ENCODE results near the gene SLCO1B1. TPM values are rescaled to one million over a fixed set of nuclear protein-coding genes. Genes with fewer than 3 reads are reported as not detected.
A peak's percentile ranks its signal among the peaks of the same experiment; 100 is the strongest.

The SLCO1B1 gene
- total and polyA plus RNA-seq, 2 experiments from 2014 or later: 0.24 to 0.50 TPM

DNA sequence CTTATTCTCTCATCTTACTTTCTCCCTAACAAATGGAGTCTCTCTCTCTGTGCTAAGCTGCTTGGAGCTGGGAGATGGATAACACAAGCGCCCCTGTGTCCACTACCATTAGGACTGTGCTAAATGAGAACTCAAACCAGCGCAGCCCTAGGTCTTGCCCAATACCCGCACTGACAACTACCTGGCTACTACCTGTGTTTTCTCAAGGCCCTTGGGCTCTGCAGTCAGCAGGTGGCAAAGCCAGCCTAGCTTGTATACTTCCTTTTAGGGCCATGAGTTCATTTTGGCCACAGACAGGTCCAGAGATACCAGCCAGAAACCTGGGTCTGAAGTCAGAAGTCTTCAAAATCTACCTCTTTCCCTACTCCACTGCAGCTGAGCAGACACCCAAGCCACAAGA lies 13.0 kb upstream of the SLCO1B1 start:
- no peak overlapping the region for H3K4me2 ChIP-seq
- H3F3A ChIP-seq (replicated peaks; ENCODE audit: low read depth): no peaks in the 10 kb centered on the region
- peak overlapping the region; percentile 65; the same call in 1 of the 2 replicates for H3K27ac Mint-ChIP-seq
- no peak overlapping the region for H3K4me3 Mint-ChIP-seq
- H4K20me1 ChIP-seq (replicated peaks; ENCODE audit: insufficient read depth): no peaks in the 10 kb centered on the region
- no peaks in the 10 kb centered on the region for H3K36me3 ChIP-seq (ENCODE audit: insufficient read depth)
- no peak for ATAC-seq
- peaks cover 10% of the 10 kb centered on the region for H3K4me1 ChIP-seq (ENCODE audit: insufficient read depth)
- DNase-seq (ENCODE audit: low spot score): no peak
- H3K4me3 ChIP-seq: no peak overlapping the region
- no peaks in the 10 kb centered on the region for H3K27me3 ChIP-seq (ENCODE audit: insufficient read depth)
- peak overlapping the region; percentile 20; the same call in 1 of the 2 replicates for H2AFZ ChIP-seq
- peaks cover 11% of the 10 kb centered on the region; the same call in 2 of the 3 replicates for H3K4me1 Mint-ChIP-seq
- no peaks in the 10 kb centered on the region for H3K36me3 Mint-ChIP-seq (ENCODE audit: low read depth)
- no peaks in the 10 kb centered on the region for H3K27me3 Mint-ChIP-seq (ENCODE audit: insufficient read depth, low read depth, poor library complexity)
- no peaks in the 10 kb centered on the region for H3K79me2 ChIP-seq (replicated peaks; ENCODE audit: insufficient read depth)
- TF ChIP-seq, protein P1, sequence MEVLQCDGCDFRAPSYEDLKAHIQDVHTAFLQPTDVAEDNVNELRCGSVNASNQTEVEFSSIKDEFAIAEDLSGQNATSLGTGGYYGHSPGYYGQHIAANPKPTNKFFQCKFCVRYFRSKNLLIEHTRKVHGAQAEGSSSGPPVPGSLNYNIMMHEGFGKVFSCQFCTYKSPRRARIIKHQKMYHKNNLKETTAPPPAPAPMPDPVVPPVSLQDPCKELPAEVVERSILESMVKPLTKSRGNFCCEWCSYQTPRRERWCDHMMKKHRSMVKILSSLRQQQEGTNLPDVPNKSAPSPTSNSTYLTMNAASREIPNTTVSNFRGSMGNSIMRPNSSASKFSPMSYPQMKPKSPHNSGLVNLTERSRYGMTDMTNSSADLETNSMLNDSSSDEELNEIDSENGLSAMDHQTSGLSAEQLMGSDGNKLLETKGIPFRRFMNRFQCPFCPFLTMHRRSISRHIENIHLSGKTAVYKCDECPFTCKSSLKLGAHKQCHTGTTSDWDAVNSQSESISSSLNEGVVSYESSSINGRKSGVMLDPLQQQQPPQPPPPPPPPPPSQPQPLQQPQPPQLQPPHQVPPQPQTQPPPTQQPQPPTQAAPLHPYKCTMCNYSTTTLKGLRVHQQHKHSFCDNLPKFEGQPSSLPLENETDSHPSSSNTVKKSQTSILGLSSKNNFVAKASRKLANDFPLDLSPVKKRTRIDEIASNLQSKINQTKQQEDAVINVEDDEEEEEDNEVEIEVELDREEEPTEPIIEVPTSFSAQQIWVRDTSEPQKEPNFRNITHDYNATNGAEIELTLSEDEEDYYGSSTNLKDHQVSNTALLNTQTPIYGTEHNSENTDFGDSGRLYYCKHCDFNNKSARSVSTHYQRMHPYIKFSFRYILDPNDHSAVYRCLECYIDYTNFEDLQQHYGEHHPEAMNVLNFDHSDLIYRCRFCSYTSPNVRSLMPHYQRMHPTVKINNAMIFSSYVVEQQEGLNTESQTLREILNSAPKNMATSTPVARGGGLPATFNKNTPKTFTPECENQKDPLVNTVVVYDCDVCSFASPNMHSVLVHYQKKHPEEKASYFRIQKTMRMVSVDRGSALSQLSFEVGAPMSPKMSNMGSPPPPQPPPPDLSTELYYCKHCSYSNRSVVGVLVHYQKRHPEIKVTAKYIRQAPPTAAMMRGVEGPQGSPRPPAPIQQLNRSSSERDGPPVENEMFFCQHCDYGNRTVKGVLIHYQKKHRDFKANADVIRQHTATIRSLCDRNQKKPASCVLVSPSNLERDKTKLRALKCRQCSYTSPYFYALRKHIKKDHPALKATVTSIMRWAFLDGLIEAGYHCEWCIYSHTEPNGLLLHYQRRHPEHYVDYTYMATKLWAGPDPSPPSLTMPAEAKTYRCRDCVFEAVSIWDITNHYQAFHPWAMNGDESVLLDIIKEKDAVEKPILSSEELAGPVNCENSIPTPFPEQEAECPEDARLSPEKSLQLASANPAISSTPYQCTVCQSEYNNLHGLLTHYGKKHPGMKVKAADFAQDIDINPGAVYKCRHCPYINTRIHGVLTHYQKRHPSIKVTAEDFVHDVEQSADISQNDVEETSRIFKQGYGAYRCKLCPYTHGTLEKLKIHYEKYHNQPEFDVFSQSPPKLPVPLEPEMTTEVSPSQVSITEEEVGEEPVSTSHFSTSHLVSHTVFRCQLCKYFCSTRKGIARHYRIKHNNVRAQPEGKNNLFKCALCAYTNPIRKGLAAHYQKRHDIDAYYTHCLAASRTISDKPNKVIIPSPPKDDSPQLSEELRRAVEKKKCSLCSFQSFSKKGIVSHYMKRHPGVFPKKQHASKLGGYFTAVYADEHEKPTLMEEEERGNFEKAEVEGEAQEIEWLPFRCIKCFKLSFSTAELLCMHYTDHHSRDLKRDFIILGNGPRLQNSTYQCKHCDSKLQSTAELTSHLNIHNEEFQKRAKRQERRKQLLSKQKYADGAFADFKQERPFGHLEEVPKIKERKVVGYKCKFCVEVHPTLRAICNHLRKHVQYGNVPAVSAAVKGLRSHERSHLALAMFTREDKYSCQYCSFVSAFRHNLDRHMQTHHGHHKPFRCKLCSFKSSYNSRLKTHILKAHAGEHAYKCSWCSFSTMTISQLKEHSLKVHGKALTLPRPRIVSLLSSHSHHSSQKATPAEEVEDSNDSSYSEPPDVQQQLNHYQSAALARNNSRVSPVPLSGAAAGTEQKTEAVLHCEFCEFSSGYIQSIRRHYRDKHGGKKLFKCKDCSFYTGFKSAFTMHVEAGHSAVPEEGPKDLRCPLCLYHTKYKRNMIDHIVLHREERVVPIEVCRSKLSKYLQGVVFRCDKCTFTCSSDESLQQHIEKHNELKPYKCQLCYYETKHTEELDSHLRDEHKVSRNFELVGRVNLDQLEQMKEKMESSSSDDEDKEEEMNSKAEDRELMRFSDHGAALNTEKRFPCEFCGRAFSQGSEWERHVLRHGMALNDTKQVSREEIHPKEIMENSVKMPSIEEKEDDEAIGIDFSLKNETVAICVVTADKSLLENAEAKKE (CRISPR knock-in tag; IDR thresholded peaks at IDR 0.05): no peak
- TF ChIP-seq EZH2phosphoT487 (IDR thresholded peaks at IDR 0.05; ENCODE audit: unreplicated experiment): no peak
- no peak for TF ChIP-seq JUNB (IDR thresholded peaks at IDR 0.05; ENCODE audit: unreplicated experiment)
- no peak for TF ChIP-seq NANOG (IDR thresholded peaks at IDR 0.05; ENCODE audit: borderline replicate concordance)
- TF ChIP-seq, protein P2, sequence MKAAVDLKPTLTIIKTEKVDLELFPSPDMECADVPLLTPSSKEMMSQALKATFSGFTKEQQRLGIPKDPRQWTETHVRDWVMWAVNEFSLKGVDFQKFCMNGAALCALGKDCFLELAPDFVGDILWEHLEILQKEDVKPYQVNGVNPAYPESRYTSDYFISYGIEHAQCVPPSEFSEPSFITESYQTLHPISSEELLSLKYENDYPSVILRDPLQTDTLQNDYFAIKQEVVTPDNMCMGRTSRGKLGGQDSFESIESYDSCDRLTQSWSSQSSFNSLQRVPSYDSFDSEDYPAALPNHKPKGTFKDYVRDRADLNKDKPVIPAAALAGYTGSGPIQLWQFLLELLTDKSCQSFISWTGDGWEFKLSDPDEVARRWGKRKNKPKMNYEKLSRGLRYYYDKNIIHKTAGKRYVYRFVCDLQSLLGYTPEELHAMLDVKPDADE (IDR thresholded peaks at IDR 0.05): no peak
- no peak for TF ChIP-seq ZNF114 (CRISPR knock-in tag; IDR thresholded peaks at IDR 0.05)
- TF ChIP-seq, protein P3, sequence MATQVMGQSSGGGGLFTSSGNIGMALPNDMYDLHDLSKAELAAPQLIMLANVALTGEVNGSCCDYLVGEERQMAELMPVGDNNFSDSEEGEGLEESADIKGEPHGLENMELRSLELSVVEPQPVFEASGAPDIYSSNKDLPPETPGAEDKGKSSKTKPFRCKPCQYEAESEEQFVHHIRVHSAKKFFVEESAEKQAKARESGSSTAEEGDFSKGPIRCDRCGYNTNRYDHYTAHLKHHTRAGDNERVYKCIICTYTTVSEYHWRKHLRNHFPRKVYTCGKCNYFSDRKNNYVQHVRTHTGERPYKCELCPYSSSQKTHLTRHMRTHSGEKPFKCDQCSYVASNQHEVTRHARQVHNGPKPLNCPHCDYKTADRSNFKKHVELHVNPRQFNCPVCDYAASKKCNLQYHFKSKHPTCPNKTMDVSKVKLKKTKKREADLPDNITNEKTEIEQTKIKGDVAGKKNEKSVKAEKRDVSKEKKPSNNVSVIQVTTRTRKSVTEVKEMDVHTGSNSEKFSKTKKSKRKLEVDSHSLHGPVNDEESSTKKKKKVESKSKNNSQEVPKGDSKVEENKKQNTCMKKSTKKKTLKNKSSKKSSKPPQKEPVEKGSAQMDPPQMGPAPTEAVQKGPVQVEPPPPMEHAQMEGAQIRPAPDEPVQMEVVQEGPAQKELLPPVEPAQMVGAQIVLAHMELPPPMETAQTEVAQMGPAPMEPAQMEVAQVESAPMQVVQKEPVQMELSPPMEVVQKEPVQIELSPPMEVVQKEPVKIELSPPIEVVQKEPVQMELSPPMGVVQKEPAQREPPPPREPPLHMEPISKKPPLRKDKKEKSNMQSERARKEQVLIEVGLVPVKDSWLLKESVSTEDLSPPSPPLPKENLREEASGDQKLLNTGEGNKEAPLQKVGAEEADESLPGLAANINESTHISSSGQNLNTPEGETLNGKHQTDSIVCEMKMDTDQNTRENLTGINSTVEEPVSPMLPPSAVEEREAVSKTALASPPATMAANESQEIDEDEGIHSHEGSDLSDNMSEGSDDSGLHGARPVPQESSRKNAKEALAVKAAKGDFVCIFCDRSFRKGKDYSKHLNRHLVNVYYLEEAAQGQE (IDR thresholded peaks at IDR 0.05; ENCODE audit: unreplicated experiment): no peak
- TF ChIP-seq, protein P4, sequence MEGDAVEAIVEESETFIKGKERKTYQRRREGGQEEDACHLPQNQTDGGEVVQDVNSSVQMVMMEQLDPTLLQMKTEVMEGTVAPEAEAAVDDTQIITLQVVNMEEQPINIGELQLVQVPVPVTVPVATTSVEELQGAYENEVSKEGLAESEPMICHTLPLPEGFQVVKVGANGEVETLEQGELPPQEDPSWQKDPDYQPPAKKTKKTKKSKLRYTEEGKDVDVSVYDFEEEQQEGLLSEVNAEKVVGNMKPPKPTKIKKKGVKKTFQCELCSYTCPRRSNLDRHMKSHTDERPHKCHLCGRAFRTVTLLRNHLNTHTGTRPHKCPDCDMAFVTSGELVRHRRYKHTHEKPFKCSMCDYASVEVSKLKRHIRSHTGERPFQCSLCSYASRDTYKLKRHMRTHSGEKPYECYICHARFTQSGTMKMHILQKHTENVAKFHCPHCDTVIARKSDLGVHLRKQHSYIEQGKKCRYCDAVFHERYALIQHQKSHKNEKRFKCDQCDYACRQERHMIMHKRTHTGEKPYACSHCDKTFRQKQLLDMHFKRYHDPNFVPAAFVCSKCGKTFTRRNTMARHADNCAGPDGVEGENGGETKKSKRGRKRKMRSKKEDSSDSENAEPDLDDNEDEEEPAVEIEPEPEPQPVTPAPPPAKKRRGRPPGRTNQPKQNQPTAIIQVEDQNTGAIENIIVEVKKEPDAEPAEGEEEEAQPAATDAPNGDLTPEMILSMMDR (conservative IDR thresholded peaks at IDR 0.05; ENCODE audit: low read depth in 2 of 2): no peak
- TF ChIP-seq ZNF331 (CRISPR knock-in tag; IDR thresholded peaks at IDR 0.05; ENCODE audit: low read depth): no peak
- no peak for TF ChIP-seq POLR2AphosphoS5 (IDR thresholded peaks at IDR 0.05; ENCODE audit: low read depth)
- no peak for TF ChIP-seq STAT1 (IDR thresholded peaks at IDR 0.05; ENCODE audit: unreplicated experiment)
- no peak for TF ChIP-seq CREB1 (CRISPR knock-in tag; IDR thresholded peaks at IDR 0.05; ENCODE audit: low read depth)
- H3K9me3 Mint-ChIP-seq: no peaks in the 10 kb centered on the region; the same call in 2 of the 3 replicates
- H3K27ac ChIP-seq (ENCODE audit: low read depth): no peak overlapping the region
- no peaks in the 10 kb centered on the region; the same call in 1 of the 2 replicates for H3K9me2 ChIP-seq (ENCODE audit: insufficient read depth)

Data from GM23338 (cell line).